Panc1 (cell line): ENCODE results near the gene HERC4. TPM values are rescaled to one million over a fixed set of nuclear protein-coding genes. Genes with fewer than 3 reads are reported as not detected.

Experiments
- ATAC-seq: fragments of 200-7000 bp; cut with Tn5 transposase; 2 replicates; pipeline ENCODE4 v1.9.1; 2020; ENCODE audit warnings: mild to moderate bottlenecking, moderate library complexity
- BruUV-seq: library from RNA; stranded (reverse); fragments of 400-500 nt; replicated peaks from 2 replicates; lab custom pipeline; 2021; lab: Mats Ljungman, UMichigan
- CTCF ChIA-PET: fragments of 300-600 bp; sonication (Branson Sonifier 250); formaldehyde crosslinking; loops from one replicate; lab custom pipeline; 2022; ENCODE audit warnings: antibody characterized with exemption; lab: Charles Lee
- POLR2A ChIA-PET: fragments of 300-600 bp; sonication (Branson Sonifier 250); formaldehyde crosslinking; loops from one replicate; lab custom pipeline; 2022; ENCODE audit warnings: antibody characterized with exemption; lab: Charles Lee
- DNase-seq: peaks from one replicate; pipeline ENCODE4 v3.0.0-alpha.2; 2010; ENCODE audit warnings: low read depth, low spot score
- H3K27ac ChIP-seq: 2 replicates; pipeline ENCODE4 v1.5.1; 2011; ENCODE audit warnings: mild to moderate bottlenecking, low read length, inconsistent platforms
- H3K27me3 ChIP-seq: fragments of 200-500 bp; sonication (Bioruptor generic); 2 replicates; pipeline ENCODE4 v1.6.0; 2014; ENCODE audit warnings: low read length, inconsistent platforms; ENCODE audit not compliant: control insufficient read depth, insufficient read depth
- H3K36me3 ChIP-seq: fragments of 200-500 bp; sonication (Bioruptor generic); 2 replicates; pipeline ENCODE4 v1.5.1; 2014; ENCODE audit warnings: inconsistent platforms, mild to moderate bottlenecking, low read length, moderate library complexity; ENCODE audit not compliant: control insufficient read depth, insufficient read depth
- H3K4me1 ChIP-seq: 2 replicates; pipeline ENCODE4 v1.5.1; 2011; ENCODE audit warnings: inconsistent platforms, mild to moderate bottlenecking, low read length, moderate library complexity; ENCODE audit not compliant: control insufficient read depth, insufficient read depth
- H3K4me3 ChIP-seq, 2 experiments: 2 replicates each; pipeline ENCODE4 v1.5.1; 2011 to 2012; ENCODE audit warnings: low read depth in 2 of 2, low read length in 2 of 2, mild to moderate bottlenecking in 2 of 2, inconsistent platforms in 1 of 2, moderate library complexity in 1 of 2
- H3K9me3 ChIP-seq: fragments of 200-500 bp; sonication (Bioruptor generic); 2 replicates; pipeline ENCODE4 v1.5.1; 2014; ENCODE audit warnings: low read depth, mild to moderate bottlenecking, inconsistent platforms, low read length, moderate library complexity; ENCODE audit not compliant: control insufficient read depth, insufficient read depth
- POLR2AphosphoS5 ChIP-seq: IDR thresholded peaks from 2 replicates; pipeline ENCODE4 v1.6.1; 2012; ENCODE audit warnings: mild to moderate bottlenecking, low read depth, low read length, moderate library complexity
- SIN3A ChIP-seq: IDR thresholded peaks from 2 replicates; pipeline ENCODE4 v1.6.1; 2012; ENCODE audit warnings: low read depth, mild to moderate bottlenecking, low read length, moderate library complexity, borderline replicate concordance; ENCODE audit not compliant: insufficient read depth
- TCF7L2 ChIP-seq: IDR thresholded peaks from 2 replicates; pipeline ENCODE4 v1.6.1; 2011; ENCODE audit warnings: mild to moderate bottlenecking, low read depth, low read length, inconsistent platforms
- in situ Hi-C: cut with HindIII; loops from 2 replicates; pipeline ENCODE4 v1.10.0; 2016; ENCODE audit warnings: low sequenced_read_pairs, low pct_unique_long_range_greater_than_20kb
- intact Hi-C: fragments of 100-400 bp; cut with micrococcal nuclease; formaldehyde crosslinking; loops from one replicate; pipeline ENCODE4 v1.10.0; 2022; ENCODE audit not compliant: unreplicated experiment
- total RNA-seq: library from RNA; stranded (reverse); gene quantifications from one replicate; pipeline ENCODE4 v1.2.1, GENCODE V29; 2021; ENCODE audit not compliant: unreplicated experiment
- TF ChIP-seq, protein P1 (sequence below): fragments of 450-650 bp; IDR thresholded peaks from 2 replicates; pipeline ENCODE4 v1.5.1; 2017; ENCODE audit warnings: mild to moderate bottlenecking
- TF ChIP-seq, protein P2 (sequence below), 2 experiments: IDR thresholded peaks; 2 replicates each; pipeline ENCODE4 v1.6.1; 2011 to 2012; ENCODE audit warnings: low read depth in 2 of 2, control low read depth in 1 of 2, low read length in 1 of 2, mild to moderate bottlenecking in 1 of 2, moderate library complexity in 1 of 2; ENCODE audit not compliant: insufficient read depth in 1 of 2

Gene HERC4
- total RNA-seq, 1 experiment from 2014 or later = 119 TPM

- no peak overlapping the region for H3K4me3 ChIP-seq
- no peaks in the 10 kb centered on the region for H3K4me1 ChIP-seq
- BruUV-seq = no TSS peak
- H3K9me3 ChIP-seq = no peaks in the 10 kb centered on the region
- ChIA-PET POLR2A (interaction anchor here (0.5 kb wide), 1 partner anchor 8 kb away, joined by 8 read pairs; no protein-coding TSS in a partner anchor), CTCF (no interaction called here)
- no peak for DNase-seq
- no peaks in the 10 kb centered on the region for H3K27me3 ChIP-seq
- TF ChIP-seq SIN3A = no peak
- TF ChIP-seq, protein P1, sequence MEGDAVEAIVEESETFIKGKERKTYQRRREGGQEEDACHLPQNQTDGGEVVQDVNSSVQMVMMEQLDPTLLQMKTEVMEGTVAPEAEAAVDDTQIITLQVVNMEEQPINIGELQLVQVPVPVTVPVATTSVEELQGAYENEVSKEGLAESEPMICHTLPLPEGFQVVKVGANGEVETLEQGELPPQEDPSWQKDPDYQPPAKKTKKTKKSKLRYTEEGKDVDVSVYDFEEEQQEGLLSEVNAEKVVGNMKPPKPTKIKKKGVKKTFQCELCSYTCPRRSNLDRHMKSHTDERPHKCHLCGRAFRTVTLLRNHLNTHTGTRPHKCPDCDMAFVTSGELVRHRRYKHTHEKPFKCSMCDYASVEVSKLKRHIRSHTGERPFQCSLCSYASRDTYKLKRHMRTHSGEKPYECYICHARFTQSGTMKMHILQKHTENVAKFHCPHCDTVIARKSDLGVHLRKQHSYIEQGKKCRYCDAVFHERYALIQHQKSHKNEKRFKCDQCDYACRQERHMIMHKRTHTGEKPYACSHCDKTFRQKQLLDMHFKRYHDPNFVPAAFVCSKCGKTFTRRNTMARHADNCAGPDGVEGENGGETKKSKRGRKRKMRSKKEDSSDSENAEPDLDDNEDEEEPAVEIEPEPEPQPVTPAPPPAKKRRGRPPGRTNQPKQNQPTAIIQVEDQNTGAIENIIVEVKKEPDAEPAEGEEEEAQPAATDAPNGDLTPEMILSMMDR = no peak
- TF ChIP-seq POLR2AphosphoS5 = no peak
- TF ChIP-seq, protein P2, sequence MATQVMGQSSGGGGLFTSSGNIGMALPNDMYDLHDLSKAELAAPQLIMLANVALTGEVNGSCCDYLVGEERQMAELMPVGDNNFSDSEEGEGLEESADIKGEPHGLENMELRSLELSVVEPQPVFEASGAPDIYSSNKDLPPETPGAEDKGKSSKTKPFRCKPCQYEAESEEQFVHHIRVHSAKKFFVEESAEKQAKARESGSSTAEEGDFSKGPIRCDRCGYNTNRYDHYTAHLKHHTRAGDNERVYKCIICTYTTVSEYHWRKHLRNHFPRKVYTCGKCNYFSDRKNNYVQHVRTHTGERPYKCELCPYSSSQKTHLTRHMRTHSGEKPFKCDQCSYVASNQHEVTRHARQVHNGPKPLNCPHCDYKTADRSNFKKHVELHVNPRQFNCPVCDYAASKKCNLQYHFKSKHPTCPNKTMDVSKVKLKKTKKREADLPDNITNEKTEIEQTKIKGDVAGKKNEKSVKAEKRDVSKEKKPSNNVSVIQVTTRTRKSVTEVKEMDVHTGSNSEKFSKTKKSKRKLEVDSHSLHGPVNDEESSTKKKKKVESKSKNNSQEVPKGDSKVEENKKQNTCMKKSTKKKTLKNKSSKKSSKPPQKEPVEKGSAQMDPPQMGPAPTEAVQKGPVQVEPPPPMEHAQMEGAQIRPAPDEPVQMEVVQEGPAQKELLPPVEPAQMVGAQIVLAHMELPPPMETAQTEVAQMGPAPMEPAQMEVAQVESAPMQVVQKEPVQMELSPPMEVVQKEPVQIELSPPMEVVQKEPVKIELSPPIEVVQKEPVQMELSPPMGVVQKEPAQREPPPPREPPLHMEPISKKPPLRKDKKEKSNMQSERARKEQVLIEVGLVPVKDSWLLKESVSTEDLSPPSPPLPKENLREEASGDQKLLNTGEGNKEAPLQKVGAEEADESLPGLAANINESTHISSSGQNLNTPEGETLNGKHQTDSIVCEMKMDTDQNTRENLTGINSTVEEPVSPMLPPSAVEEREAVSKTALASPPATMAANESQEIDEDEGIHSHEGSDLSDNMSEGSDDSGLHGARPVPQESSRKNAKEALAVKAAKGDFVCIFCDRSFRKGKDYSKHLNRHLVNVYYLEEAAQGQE (IDR thresholded peaks at IDR 0.05; ENCODE audit: insufficient read depth in 1 of 2, low read depth in 2 of 2, low read length in 1 of 2) = no peak
- no peak for TF ChIP-seq TCF7L2
- no peak overlapping the region for H3K27ac ChIP-seq
- in situ Hi-C loops = no loop called here
- intact Hi-C loops = no loop called here
- H3K36me3 ChIP-seq = peaks cover 50% of the 10 kb centered on the region
- ATAC-seq = no peak
These were observed 181.4 kb downstream of the HERC4 start for GRCh38 chr10:67893637-67894036.

DNA sequence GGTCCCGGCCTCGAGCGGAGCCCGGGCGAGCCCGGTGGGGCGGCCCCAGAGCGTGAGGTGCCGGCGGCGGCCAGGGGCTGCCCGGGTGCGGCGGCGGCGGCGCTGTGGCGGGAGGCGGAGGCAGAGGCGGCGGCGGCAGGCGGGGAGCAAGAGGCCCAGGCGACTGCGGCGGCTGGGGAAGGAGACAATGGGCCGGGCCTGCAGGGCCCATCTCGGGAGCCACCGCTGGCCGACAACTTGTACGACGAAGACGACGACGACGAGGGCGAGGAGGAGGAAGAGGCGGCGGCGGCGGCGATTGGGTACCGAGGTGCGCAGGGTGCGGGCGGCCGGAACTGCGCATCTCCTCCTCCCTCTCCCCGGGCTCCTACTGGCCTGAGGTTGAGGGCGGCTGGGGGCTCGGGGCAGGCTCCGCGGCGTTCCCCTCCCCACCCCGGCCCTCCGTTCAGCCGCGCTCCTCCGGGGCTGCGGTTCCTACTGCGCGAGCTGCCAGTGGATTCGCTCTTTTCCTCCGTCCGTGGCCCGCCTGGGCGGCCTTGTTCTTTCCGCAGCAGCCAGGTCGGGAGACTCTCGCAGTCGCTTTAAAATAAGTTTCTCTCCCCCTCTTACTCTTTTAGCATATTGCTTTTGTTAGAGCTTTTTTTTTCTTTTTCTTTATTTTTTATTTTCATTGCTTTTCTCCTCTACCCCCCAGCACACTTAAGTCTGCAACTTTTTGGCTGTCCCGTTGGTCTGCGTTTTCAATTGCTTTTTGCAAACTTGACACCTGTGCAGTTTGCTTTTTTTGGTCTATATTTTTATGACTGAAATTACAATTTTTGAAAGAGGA, 190.0 kb downstream of the HERC4 start:
- in situ Hi-C loops = no loop called here
- BruUV-seq = TSS peak; percentile 69
- ChIA-PET CTCF (no interaction called here), POLR2A (interaction anchor here (0.5 to 0.7 kb wide), 9 partner anchors 8 to 448 kb away, joined by 3 to 18 read pairs (median 7); partner anchors contain the start of gene PBLD)
- Histone ChIP-seq H3K4me3 (peak overlapping the region; percentile 61 to 66), H3K9me3 (no peaks in the 10 kb centered on the region), H3K36me3 (peaks cover 25% of the 10 kb centered on the region), H3K27ac (peak overlapping the region; percentile 78), H3K4me1 (peaks cover 8% of the 10 kb centered on the region), H3K27me3 (no peaks in the 10 kb centered on the region)
- intact Hi-C loops = no loop called here
- peak; percentile 17 for DNase-seq
- peak; percentile 87 for ATAC-seq
- TF ChIP-seq, protein P1 = no peak
- TF ChIP-seq POLR2AphosphoS5 (peak; percentile 21; the same call in 1 of the 2 replicates), TCF7L2 (no peak), SIN3A (peak; percentile 90)
- TF ChIP-seq, protein P2 (IDR thresholded peaks at IDR 0.05; ENCODE audit: insufficient read depth in 1 of 2, low read depth in 2 of 2, low read length in 1 of 2) = no peak
